ENCODE measurements around the gene LYPD6.

Gene LYPD6

DNA sequence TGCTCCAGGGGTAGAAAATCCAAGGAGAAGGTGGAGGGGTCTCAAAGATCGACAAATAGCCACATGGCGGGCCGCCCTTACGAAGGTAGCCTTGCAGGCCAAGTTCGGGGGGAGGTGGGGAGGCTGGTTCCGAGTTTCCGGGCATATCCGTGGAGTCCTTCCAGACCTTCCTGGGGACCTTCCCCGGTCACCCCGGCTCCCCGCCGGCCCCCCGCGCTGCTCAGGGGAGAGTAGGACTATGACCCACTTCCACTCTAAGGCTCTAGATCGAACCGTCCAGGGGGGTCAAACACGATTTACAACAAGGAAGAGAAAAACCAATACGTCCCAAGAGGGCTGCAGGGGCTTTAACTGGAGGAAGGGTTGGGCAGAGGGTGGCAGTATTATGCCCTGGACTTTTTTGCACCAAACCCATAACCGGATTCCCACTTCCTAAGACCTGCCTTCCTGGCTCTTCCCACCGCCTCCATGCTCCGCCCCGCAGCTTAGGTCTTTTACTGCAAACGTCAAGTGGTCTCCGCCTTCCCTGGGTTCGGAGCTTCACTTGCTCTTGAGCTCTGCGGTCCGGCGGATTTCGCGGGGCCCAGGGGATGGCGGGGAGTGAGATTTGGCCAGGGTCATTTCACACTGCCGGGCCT lies 779 bp upstream of the LYPD6 start:
- H3K27me3 Mint-ChIP-seq: peaks cover 42 to 65% of the 10 kb centered on the region in 2 donors
- no peak for DNase-seq

DNA sequence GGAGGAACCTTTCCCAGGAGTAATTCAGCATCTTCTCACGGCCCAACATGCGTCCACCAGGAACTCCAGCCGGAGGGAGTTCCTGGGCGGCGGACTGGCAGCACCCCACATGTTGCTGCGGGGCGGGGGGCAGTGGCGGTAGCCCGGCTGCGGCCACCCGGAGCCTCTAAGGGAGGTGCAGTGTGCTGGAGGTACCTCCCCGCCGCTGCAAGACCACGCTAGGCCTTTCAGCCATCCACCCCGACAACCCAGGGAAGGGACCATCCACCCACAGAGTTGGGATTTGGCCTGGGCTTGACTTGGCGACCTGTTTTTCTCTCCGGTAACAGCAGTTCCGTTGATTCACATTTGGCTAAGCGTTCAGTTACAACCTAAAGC lies 625 bp downstream of the LYPD6 start:
- peak overlapping the region; percentile 9 to 44 for H3K4me3 Mint-ChIP-seq
- ATAC-seq (replicated peaks) (no peak), DNase-seq (no peak)
- H3K4me1 Mint-ChIP-seq: peaks cover 11 to 18% of the 10 kb centered on the region in 2 donors
- peaks cover 42 to 71% of the 10 kb centered on the region in 2 donors for H3K27me3 Mint-ChIP-seq
- H3K27ac Mint-ChIP-seq: no peak overlapping the region
- no peaks in the 10 kb centered on the region for H3K36me3 Mint-ChIP-seq
- H3K9me3 Mint-ChIP-seq: no peaks in the 10 kb centered on the region

More for the DNA sequence above, 779 bp upstream of the LYPD6 start:
- peak; percentile 19 to 31 for ATAC-seq (replicated peaks)
- Mint-ChIP-seq H3K36me3 (no peaks in the 10 kb centered on the region), H3K4me1 (peaks cover 11 to 18% of the 10 kb centered on the region in 2 donors), H3K4me3 (peak overlapping the region; percentile 63 to 80), H3K9me3 (no peaks in the 10 kb centered on the region), H3K27ac (no peak overlapping the region)

DNA sequence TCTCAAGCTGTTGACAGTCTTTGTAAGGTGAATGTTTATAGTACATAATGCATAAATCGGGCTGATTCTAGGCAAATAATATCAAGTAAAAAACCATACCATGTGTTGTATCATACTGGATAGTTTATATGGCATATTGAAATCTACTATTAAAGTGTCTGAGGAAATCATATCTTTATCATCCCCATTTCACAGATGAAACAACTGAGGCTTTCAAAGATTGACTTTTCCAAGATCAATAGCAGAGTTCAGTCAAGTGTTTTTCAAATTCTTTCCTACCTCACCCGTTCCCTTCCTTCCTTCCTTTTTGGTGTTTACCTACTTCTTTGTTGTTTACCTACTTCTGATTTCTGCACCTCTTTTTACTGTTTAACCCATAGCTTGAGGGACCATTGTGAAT lies 2.0 kb downstream of the LYPD6 start:
- no peak overlapping the region for H3K4me3 Mint-ChIP-seq
- DNase-seq (no peak), ATAC-seq (replicated peaks) (no peak)
- H3K36me3 Mint-ChIP-seq: no peaks in the 10 kb centered on the region
- H3K9me3 Mint-ChIP-seq: peaks cover 1 to 9% of the 10 kb centered on the region in 2 donors
- no peak overlapping the region for H3K27ac Mint-ChIP-seq
- peaks cover 11 to 18% of the 10 kb centered on the region in 2 donors for H3K4me1 Mint-ChIP-seq
- peaks cover 48 to 68% of the 10 kb centered on the region in 2 donors for H3K27me3 Mint-ChIP-seq

DNA sequence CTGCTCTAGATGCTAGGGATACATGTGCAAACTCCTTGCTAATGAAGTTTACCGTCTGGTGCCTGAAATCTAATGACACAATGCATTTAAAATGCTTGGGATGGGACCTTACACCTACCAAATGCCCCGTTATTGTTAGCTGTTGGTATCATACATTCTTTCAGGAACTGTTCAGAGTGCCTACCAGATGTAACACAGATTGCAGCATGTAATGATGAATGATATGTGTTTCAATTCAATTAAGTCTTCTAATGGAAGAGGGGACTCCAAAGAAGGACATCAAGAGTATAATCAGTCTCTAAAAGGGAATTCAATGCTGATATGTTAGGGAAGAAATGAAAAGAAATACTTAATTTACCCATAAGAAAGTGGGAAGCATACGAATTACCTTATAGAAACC lies 3.2 kb downstream of the LYPD6 start:
- Mint-ChIP-seq H3K27me3 (peaks cover 38 to 55% of the 10 kb centered on the region in 2 donors), H3K4me3 (no peak overlapping the region), H3K9me3 (peaks cover 4 to 14% of the 10 kb centered on the region in 2 donors), H3K36me3 (no peaks in the 10 kb centered on the region), H3K4me1 (peaks cover 11 to 18% of the 10 kb centered on the region in 2 donors), H3K27ac (no peak overlapping the region)
- no peak for DNase-seq
- ATAC-seq (replicated peaks): no peak

DNA sequence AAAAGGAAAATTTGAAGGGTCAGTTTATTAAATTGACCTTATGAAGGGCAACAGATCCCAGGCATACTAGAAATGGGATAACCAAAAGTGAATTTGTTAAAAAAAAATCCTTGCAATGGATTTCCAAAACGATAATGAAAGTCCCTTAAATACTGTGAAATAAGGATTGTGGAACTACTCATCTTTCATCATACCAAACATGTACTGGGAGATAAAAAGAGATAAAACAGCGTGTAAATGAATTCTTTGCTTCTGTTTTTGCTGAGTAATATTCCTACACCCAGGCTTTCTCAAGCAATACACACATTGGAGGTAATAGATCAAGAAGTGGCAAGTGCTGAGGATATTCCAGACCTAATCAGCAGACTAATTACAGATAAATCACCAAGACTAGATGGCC lies 3.8 kb downstream of the LYPD6 start:
- no peak for ATAC-seq (replicated peaks)

DNA sequence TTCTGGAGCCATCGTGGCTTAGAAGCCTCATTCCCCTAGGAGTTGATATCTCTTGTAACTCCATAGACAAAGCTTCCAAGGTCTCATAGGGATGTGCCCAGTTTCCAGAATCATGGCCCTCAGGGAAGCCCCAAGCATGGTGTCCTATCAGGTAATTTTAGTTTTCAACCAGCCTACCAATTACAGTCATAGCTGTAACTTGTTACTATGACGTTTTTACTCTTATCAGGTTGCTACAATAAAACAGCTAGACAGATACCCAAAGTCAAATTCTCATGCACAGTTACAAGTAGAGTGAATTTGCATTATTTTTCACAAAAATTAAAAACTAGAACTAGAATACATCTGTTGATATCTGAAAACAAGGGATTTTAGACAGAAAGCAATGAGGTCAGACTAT lies 8.9 kb downstream of the LYPD6 start:
- Mint-ChIP-seq H3K27ac (no peak overlapping the region), H3K4me3 (no peak overlapping the region), H3K9me3 (peaks cover 4 to 14% of the 10 kb centered on the region in 2 donors), H3K4me1 (no peaks in the 10 kb centered on the region), H3K36me3 (no peaks in the 10 kb centered on the region), H3K27me3 (peaks cover 9 to 11% of the 10 kb centered on the region in 2 donors)
- ATAC-seq (replicated peaks) (no peak), DNase-seq (no peak)

More for the DNA sequence above, 3.8 kb downstream of the LYPD6 start:
- H3K27ac Mint-ChIP-seq: no peak overlapping the region
- peaks cover 8 to 16% of the 10 kb centered on the region in 2 donors for H3K4me1 Mint-ChIP-seq
- no peak overlapping the region for H3K4me3 Mint-ChIP-seq
- DNase-seq: no peak
- peaks cover 4 to 14% of the 10 kb centered on the region in 2 donors for H3K9me3 Mint-ChIP-seq
- H3K36me3 Mint-ChIP-seq: no peaks in the 10 kb centered on the region
- peaks cover 35 to 50% of the 10 kb centered on the region in 2 donors for H3K27me3 Mint-ChIP-seq

DNA sequence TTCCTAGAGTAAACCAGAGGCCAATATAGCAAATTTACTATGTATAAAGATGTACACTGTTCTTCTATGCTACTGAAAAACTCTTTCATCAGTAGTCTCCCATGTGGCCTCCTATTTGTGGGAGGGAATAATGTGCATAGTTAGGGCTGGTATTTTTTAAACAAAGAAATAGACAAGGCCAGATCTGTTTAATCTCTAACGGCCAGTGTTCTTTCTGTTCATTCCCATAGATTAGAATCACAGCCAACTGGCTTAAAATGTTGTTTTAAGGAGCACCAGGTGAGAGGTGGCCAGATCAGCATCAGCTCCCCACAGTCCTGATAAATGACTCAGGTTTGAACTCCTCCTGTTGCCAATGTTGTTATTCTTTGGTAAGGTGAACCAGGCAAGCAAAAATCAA lies 12.1 kb downstream of the LYPD6 start:
- Mint-ChIP-seq H3K27ac (no peak overlapping the region), H3K27me3 (peaks cover 5 to 6% of the 10 kb centered on the region in 2 donors), H3K4me1 (no peaks in the 10 kb centered on the region), H3K9me3 (peaks cover 2 to 3% of the 10 kb centered on the region in 2 donors), H3K36me3 (no peaks in the 10 kb centered on the region), H3K4me3 (no peak overlapping the region)
- DNase-seq (no peak), ATAC-seq (replicated peaks) (no peak)

DNA sequence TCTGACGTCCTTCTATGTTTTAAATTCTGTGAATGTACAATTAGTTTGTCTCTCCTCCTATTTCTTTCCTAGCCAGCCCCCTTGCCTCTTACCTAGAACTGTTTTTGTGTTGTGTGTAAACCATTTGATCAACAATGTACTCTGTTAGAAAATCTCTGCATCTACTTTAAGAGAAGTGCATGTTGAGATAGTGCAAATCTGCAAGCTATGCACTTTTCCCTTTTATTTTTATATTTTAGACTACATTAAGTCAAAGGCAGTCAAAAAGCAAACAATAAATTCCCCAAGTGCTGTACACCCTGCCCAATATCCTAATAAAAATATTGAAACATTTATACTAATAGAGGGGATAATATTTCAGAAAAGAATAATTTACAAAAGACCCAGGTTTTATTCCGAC lies 13.7 kb downstream of the LYPD6 start:
- H3K27ac Mint-ChIP-seq: no peak overlapping the region
- H3K4me3 Mint-ChIP-seq: no peak overlapping the region
- DNase-seq (no peak), ATAC-seq (replicated peaks) (no peak)
- peaks cover 6 to 10% of the 10 kb centered on the region in 2 donors for H3K27me3 Mint-ChIP-seq
- no peaks in the 10 kb centered on the region for H3K4me1 Mint-ChIP-seq
- no peaks in the 10 kb centered on the region for H3K36me3 Mint-ChIP-seq
- peaks cover 0 to 1% of the 10 kb centered on the region in 2 donors for H3K9me3 Mint-ChIP-seq

DNA sequence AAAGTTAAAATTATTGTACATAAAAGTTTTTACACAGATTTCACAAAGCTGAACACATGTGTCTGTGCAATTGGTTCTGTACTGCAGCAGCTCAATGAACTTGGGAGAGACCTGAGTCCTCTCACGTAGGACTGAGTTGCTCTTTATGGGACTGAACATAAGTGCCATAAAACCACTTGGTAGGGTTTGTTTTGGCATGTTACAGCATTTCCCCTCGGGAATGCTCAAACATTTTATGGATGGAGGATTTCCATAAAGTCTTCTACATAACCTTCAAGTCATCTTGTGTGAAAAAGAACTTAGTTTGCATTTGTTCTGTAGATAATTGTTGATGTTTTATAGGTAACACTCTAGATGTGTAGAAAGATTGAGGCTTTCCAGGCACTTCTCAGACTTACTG lies 15.9 kb downstream of the LYPD6 start:
- H3K9me3 Mint-ChIP-seq: peaks cover 0 to 1% of the 10 kb centered on the region in 2 donors
- H3K4me1 Mint-ChIP-seq: no peaks in the 10 kb centered on the region
- peaks cover 6 to 10% of the 10 kb centered on the region in 2 donors for H3K27me3 Mint-ChIP-seq
- no peak for ATAC-seq (replicated peaks)
- no peaks in the 10 kb centered on the region for H3K36me3 Mint-ChIP-seq
- no peak overlapping the region for H3K4me3 Mint-ChIP-seq
- no peak overlapping the region for H3K27ac Mint-ChIP-seq
- DNase-seq: no peak

DNA sequence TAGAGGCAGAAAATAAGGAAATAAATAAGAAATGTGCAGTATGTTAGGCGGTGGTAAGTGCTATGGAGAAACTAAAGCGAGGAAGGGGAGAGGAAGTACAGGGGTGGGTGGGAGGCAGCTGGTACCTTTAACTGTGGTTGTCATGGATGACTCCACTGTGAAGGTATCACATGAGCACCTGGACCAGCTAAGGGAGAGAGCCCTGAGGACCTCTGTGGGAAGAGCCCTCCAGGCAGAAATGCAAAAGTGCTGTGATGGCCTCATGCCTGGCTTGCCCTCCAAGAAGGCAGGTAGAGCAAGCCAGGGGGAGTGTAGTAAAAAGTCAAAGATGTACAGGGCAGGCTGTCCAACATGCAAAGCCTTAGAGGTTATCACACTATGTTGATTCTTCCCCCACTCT lies 17.9 kb downstream of the LYPD6 start:
- peaks cover 0 to 1% of the 10 kb centered on the region in 2 donors for H3K9me3 Mint-ChIP-seq
- no peak for ATAC-seq (replicated peaks)
- peaks cover 6 to 7% of the 10 kb centered on the region in 2 donors for H3K27me3 Mint-ChIP-seq
- H3K4me1 Mint-ChIP-seq: no peaks in the 10 kb centered on the region
- no peak for DNase-seq
- H3K4me3 Mint-ChIP-seq: no peak overlapping the region
- H3K36me3 Mint-ChIP-seq: no peaks in the 10 kb centered on the region
- H3K27ac Mint-ChIP-seq: no peak overlapping the region

DNA sequence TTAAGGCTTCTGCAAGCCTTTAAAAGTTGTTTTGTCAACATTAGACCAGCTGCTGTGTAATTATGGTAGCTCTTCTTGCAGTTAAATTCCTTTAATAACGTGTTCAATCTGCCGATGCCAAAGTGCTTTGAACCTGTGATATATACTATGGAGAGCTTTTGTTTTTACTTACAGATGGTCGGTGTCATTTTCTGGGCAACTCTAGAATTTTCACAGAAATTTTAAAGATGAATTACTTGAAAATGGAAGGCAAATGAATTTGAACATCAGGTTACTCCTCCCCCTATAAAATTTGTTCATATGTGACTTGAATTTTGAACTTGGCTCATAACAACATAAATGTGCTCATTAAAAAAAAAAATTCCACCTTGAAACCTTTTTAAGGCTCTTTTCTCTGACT lies 23.0 kb downstream of the LYPD6 start:
- no peak for ATAC-seq (replicated peaks)
- Mint-ChIP-seq H3K27ac (no peak overlapping the region), H3K9me3 (peaks cover 0 to 3% of the 10 kb centered on the region in 2 donors)

DNA sequence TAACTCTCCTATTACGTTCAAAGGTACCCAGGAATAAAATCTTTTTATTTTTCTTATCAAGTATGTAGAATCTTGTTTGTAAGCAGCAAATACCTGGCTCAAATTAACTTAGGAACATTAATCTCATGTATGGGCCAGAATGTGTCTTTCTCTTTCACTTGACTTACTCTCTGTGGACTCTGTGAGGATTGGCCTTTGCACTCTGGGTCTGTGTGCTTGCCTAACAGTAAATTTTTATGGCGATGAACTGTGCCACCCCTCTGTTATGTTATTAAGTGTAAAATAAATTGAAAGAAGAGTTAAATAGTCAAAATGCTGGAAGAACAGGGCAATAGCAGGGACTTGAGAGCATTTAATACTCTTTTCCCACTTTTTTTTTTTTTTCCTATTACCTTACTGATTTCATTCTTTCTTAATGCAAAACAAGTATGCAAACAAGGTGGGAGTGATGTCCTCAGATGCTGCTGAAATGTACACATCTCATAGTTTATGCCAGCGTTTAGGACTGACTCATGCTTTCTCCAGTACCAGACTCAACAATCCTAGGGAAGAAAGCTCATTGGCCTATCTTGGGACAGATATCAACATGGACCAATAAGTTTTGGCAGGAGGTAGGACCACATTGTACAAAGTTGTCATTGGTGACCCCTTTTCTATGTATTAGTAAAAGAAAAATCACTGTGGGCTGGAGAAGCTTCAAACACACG lies 25.5 kb downstream of the LYPD6 start:
- no peaks in the 10 kb centered on the region for H3K36me3 Mint-ChIP-seq
- H3K4me1 Mint-ChIP-seq: no peaks in the 10 kb centered on the region
- H3K27ac Mint-ChIP-seq: no peak overlapping the region
- ATAC-seq (replicated peaks): no peak
- H3K9me3 Mint-ChIP-seq: peaks cover 0 to 3% of the 10 kb centered on the region in 2 donors
- DNase-seq: no peak
- H3K27me3 Mint-ChIP-seq: peaks cover 0 to 5% of the 10 kb centered on the region in 2 donors
- H3K4me3 Mint-ChIP-seq: no peak overlapping the region

More for the DNA sequence above, 23.0 kb downstream of the LYPD6 start:
- H3K4me1 Mint-ChIP-seq: no peaks in the 10 kb centered on the region
- DNase-seq: no peak
- peaks cover 0 to 7% of the 10 kb centered on the region in 2 donors for H3K27me3 Mint-ChIP-seq
- no peak overlapping the region for H3K4me3 Mint-ChIP-seq
- H3K36me3 Mint-ChIP-seq: no peaks in the 10 kb centered on the region

DNA sequence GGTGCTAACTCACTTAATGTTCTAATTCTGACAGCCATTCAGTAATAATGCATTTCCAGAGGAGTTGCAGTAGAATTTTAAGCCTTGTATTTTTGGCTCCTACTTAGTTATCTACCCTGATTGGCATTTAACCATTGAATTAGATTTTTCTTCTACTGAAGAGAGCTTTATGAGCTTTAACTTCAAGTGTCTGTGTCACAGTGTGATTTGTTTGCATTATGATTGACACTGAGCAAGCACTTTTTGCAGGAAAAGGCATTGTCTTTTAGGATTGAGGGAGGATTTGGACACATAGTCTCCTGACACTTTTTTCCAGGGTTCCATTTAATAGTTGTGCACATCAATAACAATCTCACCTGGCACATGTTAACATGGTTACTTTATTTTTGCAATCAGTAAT lies 26.7 kb downstream of the LYPD6 start:
- ATAC-seq (replicated peaks) (no peak), DNase-seq (no peak)
- Mint-ChIP-seq H3K27me3 (peaks cover 0 to 13% of the 10 kb centered on the region in 2 donors), H3K9me3 (peaks cover 0 to 3% of the 10 kb centered on the region in 2 donors), H3K4me3 (no peak overlapping the region), H3K4me1 (no peaks in the 10 kb centered on the region), H3K27ac (no peak overlapping the region), H3K36me3 (no peaks in the 10 kb centered on the region)

DNA sequence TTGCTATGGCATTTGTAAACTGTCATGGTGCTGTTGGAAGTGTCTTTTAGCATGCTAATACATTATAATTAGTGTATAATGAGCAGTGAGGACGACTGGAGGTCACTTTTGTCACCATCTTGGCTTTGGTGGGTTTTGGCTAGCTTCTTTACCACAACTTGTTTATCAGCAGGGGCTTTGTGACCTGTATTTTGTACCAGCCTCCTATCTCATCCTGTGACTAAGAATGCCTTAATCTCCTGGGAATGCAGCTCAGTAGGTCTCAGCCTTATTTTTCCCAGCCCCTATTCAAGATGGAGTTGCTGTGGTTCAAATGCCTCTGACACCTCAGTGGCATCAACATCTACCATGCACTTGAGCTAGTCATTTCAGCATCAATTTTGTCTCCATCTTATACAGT lies 29.7 kb downstream of the LYPD6 start:
- Mint-ChIP-seq H3K4me3 (no peak overlapping the region), H3K9me3 (peaks cover 0 to 3% of the 10 kb centered on the region in 2 donors), H3K36me3 (no peaks in the 10 kb centered on the region), H3K4me1 (no peaks in the 10 kb centered on the region), H3K27me3 (peaks cover 0 to 13% of the 10 kb centered on the region in 2 donors), H3K27ac (no peak overlapping the region)
- DNase-seq: no peak
- ATAC-seq (replicated peaks): no peak

DNA sequence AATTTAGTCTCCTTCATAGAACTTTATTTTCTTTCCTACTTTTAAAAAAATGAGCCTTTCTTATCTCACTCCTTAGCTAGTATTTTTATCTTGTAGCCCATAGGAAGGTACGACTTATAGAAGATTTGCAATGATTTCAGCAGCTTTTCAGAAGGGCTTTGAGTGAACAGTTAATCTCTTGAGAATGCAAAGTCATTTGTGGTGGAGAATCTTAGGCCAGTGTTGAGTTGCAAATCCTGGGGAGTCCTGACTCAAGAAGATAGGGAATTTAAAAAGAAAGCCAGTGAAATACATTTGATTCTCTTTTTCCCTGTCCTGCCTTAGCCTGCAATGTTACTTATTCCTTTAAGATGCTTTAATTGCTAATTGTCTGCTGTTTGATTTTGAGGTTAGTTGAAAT lies 33.6 kb downstream of the LYPD6 start:
- Mint-ChIP-seq H3K4me3 (no peak overlapping the region), H3K9me3 (peaks cover 0 to 3% of the 10 kb centered on the region in 2 donors), H3K27me3 (peaks cover 4 to 13% of the 10 kb centered on the region in 2 donors), H3K36me3 (no peaks in the 10 kb centered on the region), H3K27ac (no peak overlapping the region), H3K4me1 (no peaks in the 10 kb centered on the region)
- DNase-seq (no peak), ATAC-seq (replicated peaks) (no peak)

All from stimulated activated naive B cell treated with anti-CD40 and anti-IgM and Interleukin-4, amounts not matched to agents 10 μg/mL and 1 μg/mL and 100 μg/mL, for 72 hours (primary cell).